PC-9 (cell line): Measurements from ENCODE around the gene ALOXE3. TPM values are rescaled to one million over a fixed set of nuclear protein-coding genes. Genes with fewer than 3 reads are reported as not detected.

ENCODE experiments used
- BruUV-seq: library from RNA; stranded (reverse); fragments of 400-500 nt; replicated peaks from 2 replicates; lab custom pipeline; 2021; lab: Mats Ljungman, UMichigan
- CTCF ChIA-PET: fragments of 300-600 bp; sonication (Branson Sonifier 250); formaldehyde crosslinking; loops from one replicate; lab custom pipeline; 2022; ENCODE audit warnings: antibody characterized with exemption; lab: Charles Lee
- POLR2A ChIA-PET: fragments of 300-600 bp; sonication (Branson Sonifier 250); formaldehyde crosslinking; loops from one replicate; lab custom pipeline; 2022; ENCODE audit warnings: antibody characterized with exemption; ENCODE audit not compliant: unreplicated experiment; lab: Charles Lee
- DNase-seq, 2 experiments: peaks; one replicate each; pipeline versions ENCODE4 v3.0.0 to v3.0.0-alpha.2; 2015 to 2022; ENCODE audit warnings: mixed read lengths in 1 of 2
- H2AFZ ChIP-seq: fragments of 200-600 bp; sonication (generic); 2 replicates; pipeline ENCODE4 v1.8.1; 2017; ENCODE audit warnings: antibody characterized with exemption
- H3F3A ChIP-seq: fragments of 200-600 bp; sonication (generic); 2 replicates; pipeline ENCODE4 v1.8.1; 2017; ENCODE audit warnings: antibody characterized with exemption, mild to moderate bottlenecking, low read depth; ENCODE audit not compliant: insufficient read depth
- H3K27ac ChIP-seq: fragments of 200-600 bp; sonication (generic); 2 replicates; pipeline ENCODE4 v1.6.1; 2016; ENCODE audit warnings: mixed run types
- H3K27me3 ChIP-seq: fragments of 200-600 bp; sonication (generic); 2 replicates; pipeline ENCODE4 v1.6.1; 2016; ENCODE audit warnings: low read depth, mixed run types; ENCODE audit not compliant: insufficient read depth
- H3K36me3 ChIP-seq: fragments of 200-600 bp; sonication (generic); 2 replicates; pipeline ENCODE4 v1.6.1; 2016; ENCODE audit warnings: low read depth, mixed run types
- H3K4me1 ChIP-seq: fragments of 200-600 bp; sonication (generic); replicated peaks from 2 replicates; pipeline ENCODE4 v1.6.1; 2016; ENCODE audit warnings: mixed run types; ENCODE audit not compliant: insufficient read depth
- H3K4me2 ChIP-seq: fragments of 200-600 bp; sonication (generic); 2 replicates; pipeline ENCODE4 v1.6.1; 2017; ENCODE audit warnings: mixed run types
- H3K4me3 ChIP-seq: fragments of 200-600 bp; sonication (generic); 2 replicates; pipeline ENCODE4 v1.6.1; 2016; ENCODE audit warnings: mixed run types
- H3K79me2 ChIP-seq: fragments of 200-600 bp; sonication (generic); 2 replicates; pipeline ENCODE4 v1.6.1; 2017; ENCODE audit warnings: low read depth, mixed run types
- H3K9me2 ChIP-seq: fragments of 200-600 bp; sonication (generic); 2 replicates; pipeline ENCODE4 v1.8.1; 2017; ENCODE audit warnings: mild to moderate bottlenecking; ENCODE audit not compliant: insufficient read depth
- H3K9me3 ChIP-seq: fragments of 200-600 bp; sonication (generic); 2 replicates; pipeline ENCODE4 v1.8.1; 2016; ENCODE audit warnings: low read depth; ENCODE audit not compliant: insufficient read depth
- H4K20me1 ChIP-seq: fragments of 200-600 bp; sonication (generic); 2 replicates; pipeline ENCODE4 v1.8.1; 2017; ENCODE audit not compliant: insufficient read depth
- CTCF ChIP-seq: fragments of 200-600 bp; sonication (generic); conservative IDR thresholded peaks from 2 replicates; pipeline ENCODE4 v1.6.1; 2017; ENCODE audit warnings: mixed run types, antibody characterized with exemption, mild to moderate bottlenecking, moderate library complexity
- EZH2 ChIP-seq: fragments of 200-600 bp; sonication (generic); IDR thresholded peaks from 2 replicates; pipeline ENCODE4 v1.8.0; 2017; ENCODE audit warnings: antibody characterized with exemption, low read depth
- intact Hi-C: fragments of 100-400 bp; cut with micrococcal nuclease; formaldehyde crosslinking; loops from one replicate; pipeline ENCODE4 v1.10.0; 2022; ENCODE audit not compliant: unreplicated experiment
- total RNA-seq: library from RNA; stranded (reverse); gene quantifications from 2 replicates; pipeline ENCODE4 v1.2.3, GENCODE V29; 2021

Gene ALOXE3
- total RNA-seq, 1 experiment from 2014 or later, result 1.4 TPM

GRCh38 chr17:8048236-8048635 lies 70.1 kb downstream of the ALOXE3 start:
- Histone ChIP-seq H3F3A (no peaks in the 10 kb centered on the region), H3K27me3 (no peaks in the 10 kb centered on the region), H3K9me3 (no peaks in the 10 kb centered on the region), H4K20me1 (no peaks in the 10 kb centered on the region), H3K4me3 (no peak overlapping the region), H3K27ac (no peak overlapping the region), H3K4me1 (no peaks in the 10 kb centered on the region), H3K4me2 (no peak overlapping the region), H3K36me3 (no peaks in the 10 kb centered on the region), H3K9me2 (no peaks in the 10 kb centered on the region), H2AFZ (no peak overlapping the region), H3K79me2 (no peaks in the 10 kb centered on the region)
- no TSS peak for BruUV-seq
- no peak for DNase-seq
- intact Hi-C loops, result no loop called here
- POLR2A ChIA-PET, result no interaction called here
- CTCF ChIA-PET, result no interaction called here
- TF ChIP-seq EZH2, result no peak
- TF ChIP-seq CTCF, result no peak

- H3K9me3 ChIP-seq, result no peaks in the 10 kb centered on the region
- no peaks in the 10 kb centered on the region for H3K4me1 ChIP-seq
- TF ChIP-seq CTCF (no peak), EZH2 (no peak)
- H2AFZ ChIP-seq, result no peak overlapping the region
- ChIA-PET CTCF (no interaction called here), POLR2A (no interaction called here)
- no peak for DNase-seq
- H3K4me3 ChIP-seq, result no peak overlapping the region
- H3F3A ChIP-seq, result no peaks in the 10 kb centered on the region
- H4K20me1 ChIP-seq, result no peaks in the 10 kb centered on the region
- BruUV-seq, result no TSS peak
- no peaks in the 10 kb centered on the region for H3K27me3 ChIP-seq
- H3K27ac ChIP-seq, result no peak overlapping the region
- H3K9me2 ChIP-seq, result no peaks in the 10 kb centered on the region
- no peaks in the 10 kb centered on the region for H3K36me3 ChIP-seq
- H3K4me2 ChIP-seq, result no peak overlapping the region
- intact Hi-C loops, result no loop called here
- H3K79me2 ChIP-seq, result no peaks in the 10 kb centered on the region
Observed at GRCh38 chr17:8047769-8048110, 70.6 kb downstream of the ALOXE3 start.

- intact Hi-C loops, result no loop called here
Observed at GRCh38 chr17:8046929-8047768, 71.2 kb downstream of the ALOXE3 start.

More at GRCh38 chr17:8046929-8047768, 71.2 kb downstream of the ALOXE3 start:
- no TSS peak for BruUV-seq
- DNase-seq, result no peak
- Histone ChIP-seq H4K20me1 (no peaks in the 10 kb centered on the region), H3K9me3 (no peaks in the 10 kb centered on the region), H3K4me1 (no peaks in the 10 kb centered on the region), H3K79me2 (no peaks in the 10 kb centered on the region), H3K27me3 (no peaks in the 10 kb centered on the region), H3K4me3 (no peak overlapping the region), H2AFZ (no peak overlapping the region), H3K27ac (no peak overlapping the region), H3K36me3 (no peaks in the 10 kb centered on the region), H3K4me2 (no peak overlapping the region), H3F3A (no peaks in the 10 kb centered on the region), H3K9me2 (no peaks in the 10 kb centered on the region)
- TF ChIP-seq CTCF (no peak), EZH2 (no peak)
- ChIA-PET CTCF (no interaction called here), POLR2A (no interaction called here)
